ENCODE data around the gene NFS1.
A peak's percentile ranks its signal among the peaks of the same experiment; 100 is the strongest.

NFS1 gene

DNA sequence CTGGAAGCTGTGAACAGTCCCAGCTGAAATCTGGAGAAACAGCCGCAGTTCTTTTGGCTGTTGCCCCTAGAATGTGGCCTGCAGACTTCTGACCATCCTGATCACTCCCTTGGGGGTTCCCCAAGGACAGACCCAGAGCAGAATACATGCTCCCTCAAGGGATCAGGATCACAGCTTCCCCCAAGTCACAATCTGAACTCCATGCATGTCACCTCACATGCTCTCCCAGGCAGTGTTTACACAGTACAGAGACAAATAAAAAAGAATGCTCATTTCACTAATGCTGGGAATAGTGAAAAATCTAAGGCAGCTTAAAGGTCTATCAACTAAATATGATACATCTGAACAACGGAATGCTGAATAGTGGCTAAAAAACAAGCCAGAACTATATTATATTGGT, 63.1 kb downstream of the NFS1 start:
- DNase-seq: no peak

DNA sequence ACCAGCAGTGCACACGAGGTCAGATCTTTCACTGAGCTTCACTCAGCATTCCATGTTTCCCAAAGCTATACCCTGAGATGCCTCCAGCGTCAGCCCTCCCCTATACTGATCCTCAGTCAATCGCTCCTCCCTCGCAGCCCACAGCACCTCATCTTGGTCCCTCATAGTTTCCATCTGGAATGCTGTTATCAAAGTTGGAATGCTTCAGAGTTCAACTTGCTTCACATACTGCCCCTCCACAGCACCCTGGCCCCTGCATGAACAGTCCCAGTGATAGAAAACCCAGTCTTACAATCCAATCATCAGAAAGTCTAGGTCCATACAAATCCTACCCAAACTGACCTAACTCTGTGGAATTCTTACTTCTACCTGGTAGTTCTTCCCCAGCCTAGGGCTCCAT, 63.5 kb downstream of the NFS1 start:
- DNase-seq: no peak

DNA sequence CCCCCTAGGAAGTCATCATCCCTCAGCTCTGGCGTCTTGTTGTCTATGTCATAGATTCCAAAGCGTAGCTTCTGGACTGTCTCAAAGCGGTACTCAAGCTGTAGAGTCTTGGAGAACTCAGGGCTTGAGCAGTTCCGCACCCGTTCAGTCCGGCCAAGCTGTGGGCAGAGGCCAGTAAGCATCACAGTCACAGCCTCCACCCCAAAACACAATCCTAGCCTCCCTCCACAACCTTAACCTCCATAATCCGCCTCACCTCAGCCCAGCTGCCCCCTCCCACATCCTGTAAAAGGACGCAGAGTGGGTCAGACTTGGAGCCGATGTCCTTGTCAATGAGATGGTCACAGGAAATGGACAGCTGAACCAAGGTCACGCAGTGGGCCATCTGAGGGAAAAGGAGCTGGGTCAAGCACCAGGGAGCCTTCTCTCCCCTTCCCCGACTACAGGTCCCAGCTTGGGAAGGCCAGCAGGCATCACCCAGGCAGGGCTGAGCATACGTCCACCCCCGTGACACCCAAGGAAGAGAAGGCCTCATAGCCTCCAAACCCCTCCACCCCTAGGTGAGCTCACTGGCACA, 66.5 kb downstream of the NFS1 start:
- no peak for DNase-seq

DNA sequence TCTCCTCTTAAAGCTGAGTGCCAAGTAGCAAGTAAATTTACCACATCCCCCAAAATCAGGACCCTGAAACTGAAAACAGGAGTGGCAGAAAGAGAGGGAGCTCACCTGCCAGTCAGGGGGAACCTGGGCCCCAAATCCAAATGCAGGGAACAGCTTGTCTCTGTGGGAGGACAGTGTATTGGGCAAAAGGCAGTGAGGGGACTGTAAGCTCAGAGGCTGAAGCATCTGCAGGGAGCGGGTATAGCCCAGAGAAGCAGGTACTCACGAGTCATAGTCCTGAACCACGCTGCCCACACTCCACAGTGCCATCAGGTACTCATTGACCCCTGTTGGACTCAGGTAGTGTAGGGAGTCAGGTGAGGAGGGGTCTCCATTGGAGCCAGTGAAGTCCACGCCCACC, 68.5 kb downstream of the NFS1 start:
- no peak for DNase-seq

DNA sequence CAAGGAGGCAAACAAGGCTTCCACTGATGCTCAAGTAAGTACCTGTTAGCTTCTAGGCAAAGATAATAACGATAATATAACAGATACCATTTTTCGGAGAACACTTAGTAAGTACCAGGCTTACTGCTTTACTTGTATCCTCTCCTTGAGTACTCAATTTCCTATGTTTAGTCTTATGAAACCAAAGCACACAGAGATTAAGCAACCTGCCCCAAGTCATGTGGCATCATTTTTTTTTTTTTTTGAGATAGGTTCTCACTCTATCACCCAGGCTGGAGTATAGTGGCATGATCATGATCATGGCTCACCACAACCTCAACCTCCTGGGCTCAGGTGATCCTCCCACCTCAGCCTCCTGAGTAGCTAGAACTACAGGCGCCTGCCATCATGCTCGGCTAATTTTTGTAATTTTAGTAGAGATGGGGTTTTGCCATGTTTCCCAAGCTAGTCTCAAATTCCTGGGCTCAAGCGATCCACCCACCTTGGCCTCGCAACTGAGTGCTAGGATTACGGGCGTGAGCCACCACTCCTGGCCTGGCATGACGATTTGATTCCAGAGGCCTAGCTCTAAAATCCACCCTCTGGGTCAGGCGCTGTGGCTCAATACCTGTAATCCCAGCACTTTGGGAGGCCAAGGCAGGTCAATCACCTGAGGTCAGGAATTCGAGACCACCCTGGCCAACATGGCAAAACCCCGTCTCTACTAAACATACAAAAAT, 69.6 kb downstream of the NFS1 start:
- no peak for DNase-seq

DNA sequence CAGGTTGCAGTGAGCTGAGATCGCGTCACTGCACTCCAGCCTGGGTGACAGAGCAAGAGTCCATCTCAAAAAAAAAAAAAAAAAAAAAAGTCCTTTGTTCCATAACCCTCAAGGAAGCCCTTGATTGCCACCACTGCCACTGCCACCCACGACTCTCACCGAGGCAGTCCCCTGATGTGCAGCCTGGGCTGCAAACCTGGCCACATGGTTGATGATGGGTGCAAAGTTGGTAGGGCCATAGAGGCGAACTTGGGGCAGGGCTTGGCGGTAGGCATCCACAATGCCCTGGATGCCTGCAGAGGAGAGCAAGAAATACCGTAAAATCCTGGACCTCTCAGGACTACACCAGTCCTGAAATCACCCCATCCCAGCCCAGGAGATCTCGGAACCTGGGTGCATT, 72.0 kb downstream of the NFS1 start:
- DNase-seq: no peak

DNA sequence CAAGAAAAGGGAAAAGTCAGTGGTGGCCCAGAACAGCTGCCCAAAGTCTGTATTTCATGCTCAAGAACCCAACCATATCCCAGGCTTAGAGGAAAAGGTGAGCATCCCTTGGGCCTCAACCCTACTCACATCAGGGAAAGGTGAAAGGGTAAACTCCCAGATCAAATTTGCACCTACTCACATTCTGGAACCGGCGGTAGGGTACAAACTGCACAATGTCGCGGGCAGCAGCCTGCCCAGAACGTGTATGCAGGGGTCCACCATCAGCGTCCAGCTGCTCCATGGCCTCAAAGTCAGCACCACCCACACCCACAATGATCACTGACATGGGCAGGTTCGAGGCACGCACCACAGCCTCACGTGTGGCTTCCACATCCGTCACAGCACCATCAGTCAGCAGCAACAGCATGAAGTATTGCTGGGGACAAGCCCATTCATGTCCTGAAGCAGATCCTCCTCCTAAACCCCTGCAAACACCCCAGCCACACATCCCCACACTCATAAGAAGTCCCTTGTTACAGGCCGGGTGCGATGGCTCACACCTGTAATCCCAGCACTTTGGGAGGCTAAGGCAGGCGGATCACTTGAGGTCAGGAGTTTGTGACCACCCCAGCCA, 72.7 kb downstream of the NFS1 start:
- no peak for DNase-seq

DNA sequence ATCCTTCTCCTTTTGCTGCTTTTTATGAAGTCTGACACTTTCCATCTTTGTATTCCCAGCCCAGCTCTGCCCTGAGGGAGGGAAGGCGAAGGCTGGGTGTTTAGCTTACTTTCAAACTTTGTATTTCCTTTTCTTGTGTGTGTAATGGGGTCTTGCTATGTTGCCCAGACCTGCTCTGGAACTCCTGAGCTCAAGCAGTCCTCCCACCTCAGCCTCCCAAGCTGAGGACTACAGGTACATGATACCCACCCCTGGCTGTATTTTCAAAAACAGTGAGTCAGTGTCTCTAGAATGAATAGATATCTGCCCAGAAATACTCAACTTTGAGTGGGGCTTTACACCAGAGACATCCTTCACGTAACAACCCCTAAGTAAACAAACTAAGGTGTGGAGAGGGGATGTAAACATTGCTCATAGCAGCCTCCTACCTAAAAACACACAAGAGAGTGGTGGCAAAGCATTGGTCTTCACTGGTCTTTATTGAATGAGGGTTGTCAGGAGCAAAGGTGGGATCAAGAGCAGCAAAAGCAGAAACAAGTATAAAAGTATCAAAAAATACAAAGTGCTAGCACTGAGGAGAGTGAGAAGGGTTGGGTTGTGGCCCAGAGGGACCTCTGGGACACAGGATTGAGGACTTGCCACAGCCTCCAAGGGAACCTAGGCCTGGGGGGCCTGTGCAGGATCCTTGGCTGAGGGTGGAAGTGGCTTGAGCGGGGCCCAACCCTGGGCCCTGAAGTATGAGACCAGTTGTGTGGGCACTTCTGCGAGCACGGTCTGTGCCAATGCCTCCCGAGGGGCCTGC, 73.4 kb downstream of the NFS1 start:
- DNase-seq: no peak

DNA sequence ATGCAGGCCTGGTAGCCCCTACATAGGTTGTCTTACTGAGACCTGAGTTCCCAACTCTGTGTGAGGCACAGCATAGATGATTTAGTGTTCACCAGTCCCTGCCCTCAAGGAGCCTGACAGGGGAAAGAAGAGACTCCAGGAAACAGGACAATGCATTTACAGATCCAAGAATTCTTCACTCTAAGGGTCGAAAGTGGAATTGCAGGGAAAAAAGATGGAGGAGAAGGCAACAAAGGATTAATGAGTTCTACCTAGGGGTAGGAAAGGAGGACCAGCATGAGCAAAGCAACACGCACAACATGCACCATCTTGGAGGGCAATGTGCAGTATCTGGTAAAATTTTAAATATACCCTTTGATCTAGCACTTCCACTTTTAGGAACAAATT, 77.6 kb downstream of the NFS1 start:
- no peak for DNase-seq

DNA sequence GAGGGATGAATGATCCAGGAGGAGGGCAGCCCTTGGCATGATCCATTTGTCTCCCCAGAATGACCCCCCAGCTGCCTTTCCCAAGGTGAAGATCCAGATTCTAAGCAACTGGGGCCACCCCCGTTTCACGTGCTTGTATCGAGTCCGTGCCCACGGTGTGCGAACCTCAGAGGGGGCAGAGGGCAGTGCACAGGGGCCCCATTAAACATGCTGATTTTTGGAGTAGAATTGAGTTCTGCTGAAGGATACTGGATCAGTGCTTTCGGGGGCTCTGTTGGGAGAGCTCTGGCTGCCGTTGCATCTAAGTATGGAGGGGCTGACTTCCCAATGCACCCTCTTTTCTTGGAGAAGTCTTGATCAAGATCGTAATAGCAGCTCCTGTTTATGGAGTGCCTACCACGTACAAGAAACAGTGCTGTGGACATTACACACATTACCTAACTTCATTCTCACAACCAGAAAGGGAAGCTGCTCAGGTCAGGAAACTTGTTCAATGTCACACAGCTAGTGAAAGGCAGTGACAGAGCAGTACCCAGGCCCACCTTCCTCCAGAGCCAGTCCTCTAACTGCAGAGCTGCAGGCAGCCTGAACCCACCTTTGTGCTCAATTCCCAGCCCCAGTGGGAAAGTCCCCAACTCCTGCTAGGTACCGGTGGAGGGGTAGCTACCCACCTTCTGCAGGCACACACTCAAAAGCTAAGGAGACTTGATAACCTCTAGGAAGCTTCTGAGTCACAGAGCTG, 78.2 kb downstream of the NFS1 start:
- DNase-seq: no peak

DNA sequence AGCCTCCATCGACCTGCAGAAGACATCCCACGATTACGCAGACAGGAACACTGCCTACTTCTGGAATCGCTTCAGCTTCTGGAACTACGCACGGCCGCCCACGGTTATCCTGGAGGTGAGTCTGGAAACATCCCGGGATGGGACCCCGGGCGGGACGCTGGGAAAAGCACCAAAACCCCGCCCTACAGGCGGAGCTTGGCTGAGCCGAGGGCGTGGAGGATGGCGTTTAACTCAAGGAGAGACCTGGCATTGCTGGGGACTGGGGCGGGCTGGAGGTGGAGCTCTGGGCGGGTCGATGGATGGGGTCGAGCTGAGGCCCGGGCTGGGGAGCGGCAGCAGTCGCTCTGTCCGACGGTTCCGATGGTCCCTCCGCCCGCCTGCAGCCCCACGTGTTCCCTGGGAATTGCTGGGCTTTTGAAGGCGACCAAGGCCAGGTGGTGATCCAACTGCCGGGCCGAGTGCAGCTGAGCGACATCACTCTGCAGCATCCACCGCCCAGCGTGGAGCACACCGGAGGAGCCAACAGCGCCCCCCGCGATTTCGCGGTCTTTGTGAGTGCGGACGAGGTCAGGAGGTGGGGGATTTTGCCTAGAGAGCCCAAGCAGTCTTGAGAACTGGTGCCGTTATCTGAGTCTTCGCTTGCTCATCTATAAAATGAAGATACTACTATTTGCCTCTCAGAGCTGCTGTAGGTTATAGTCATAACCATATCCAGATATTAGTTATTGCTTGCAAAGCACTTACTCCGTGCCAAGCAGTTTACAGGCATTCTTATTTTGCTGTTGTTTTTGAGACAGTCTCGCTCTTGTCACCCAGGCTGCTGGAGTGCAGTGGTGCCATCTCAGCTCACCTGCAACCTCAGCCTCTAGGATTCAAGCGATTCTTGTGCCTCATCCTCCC, 79.7 kb downstream of the NFS1 start:
- peak; percentile 68 for DNase-seq

DNA sequence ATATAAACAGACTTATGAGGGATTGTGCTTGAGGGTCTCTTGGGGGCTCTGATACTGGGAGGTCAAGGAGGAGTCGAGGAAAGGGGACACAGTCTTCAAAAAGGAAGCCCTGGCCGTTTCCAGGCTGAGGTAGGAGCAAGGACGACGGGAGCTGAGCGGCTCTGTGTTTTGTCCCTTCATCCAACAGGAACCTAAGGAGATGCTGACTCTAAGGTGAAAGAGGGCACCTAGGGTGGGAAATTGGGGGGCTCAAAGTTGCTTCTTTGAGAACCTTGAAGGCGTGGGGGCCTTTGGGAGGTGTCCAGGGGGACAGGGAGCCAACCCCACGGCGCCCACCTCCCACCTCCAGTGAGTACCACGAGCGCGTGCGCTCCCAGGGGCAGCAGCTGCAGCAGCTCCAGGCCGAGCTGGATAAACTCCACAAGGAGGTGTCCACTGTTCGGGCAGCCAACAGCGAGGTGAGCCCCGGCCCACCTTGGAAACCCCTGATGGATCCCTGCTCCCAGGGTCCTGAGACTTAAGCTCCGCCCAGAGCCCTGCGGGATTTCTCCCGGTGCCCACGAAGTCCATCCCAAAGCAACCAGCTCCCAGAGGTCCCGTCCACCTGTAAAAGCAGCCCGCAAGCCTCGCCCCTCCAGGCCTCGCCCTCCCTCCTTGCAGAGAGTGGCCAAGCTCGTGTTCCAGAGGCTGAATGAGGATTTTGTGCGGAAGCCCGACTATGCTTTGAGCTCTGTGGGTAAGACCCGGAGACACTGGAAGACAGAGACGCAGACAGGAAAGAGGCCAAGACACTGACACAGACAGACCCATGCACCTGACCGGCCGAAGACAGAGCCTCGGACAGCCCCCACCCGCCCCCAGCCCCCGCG, 80.7 kb downstream of the NFS1 start:
- DNase-seq: peak; percentile 17
